K562 (cell line): ENCODE data around the gene NT5C2. TPM values are rescaled to one million over a fixed set of nuclear protein-coding genes. Genes with fewer than 3 reads are reported as not detected.

Source experiments
- ATAC-seq: fragments of 200-7000 bp; cut with Tn5 transposase; 3 replicates; pipeline ENCODE4 v1.9.1; 2020; ENCODE audit warnings: moderate library complexity
- BruUV-seq: library from RNA; stranded (reverse); fragments of 400-500 nt; replicated peaks from 2 replicates; lab custom pipeline; 2021; lab: Mats Ljungman, UMichigan
- CTCF ChIA-PET: fragments of 300-600 bp; formaldehyde crosslinking; extraction: SDS; loops from one replicate; lab custom pipeline; 2021; ENCODE audit warnings: low intra/inter-chr PET ratio; lab: Yijun Ruan, JAX
- POLR2A ChIA-PET: fragments of 300-600, 350-650 bp; sonication (Branson Sonifier 250); formaldehyde crosslinking; extraction: SDS; loops from one replicate; lab custom pipeline; 2021; ENCODE audit warnings: antibody characterized with exemption, inconsistent platforms; lab: Yijun Ruan, JAX
- DNase-seq, 4 experiments: peaks; one replicate each; pipeline versions ENCODE4 v3.0.0 to v3.0.0-alpha.2; 2011 to 2018; ENCODE audit warnings: low spot score in 3 of 4, mixed read lengths in 3 of 4; ENCODE audit errors: extremely low read depth in 1 of 4
- FAIRE-seq: peaks from 2 replicates; lab custom pipeline; 2011; peaks lifted over from hg19 to GRCh38; lab: Jason Lieb, UNC
- H2AFZ ChIP-seq: 2 replicates; pipeline ENCODE4 v1.6.0; 2011; ENCODE audit warnings: low read depth, low read length, control low read depth, inconsistent platforms
- H3K27ac ChIP-seq: fragments of 200-600 bp; 3 replicates; pipeline ENCODE4 v1.8.0; 2011; ENCODE audit warnings: low read depth, mild to moderate bottlenecking, control low read depth, inconsistent platforms, low read length, moderate library complexity, mixed read lengths; ENCODE audit errors: extremely low read depth
- H3K27me3 ChIP-seq, 2 experiments: fragments of 300-600 bp in 1 of 2; 2 replicates in 1 of 2; 3 replicates in 1 of 2; pipeline versions ENCODE4 v1.6.0 to v1.8.0; 2011; ENCODE audit warnings: inconsistent platforms in 2 of 2, low read length in 2 of 2, mild to moderate bottlenecking in 1 of 2, mixed read lengths in 1 of 2, moderate library complexity in 1 of 2; ENCODE audit not compliant: control insufficient read depth in 2 of 2, insufficient read depth in 2 of 2
- H3K36me3 ChIP-seq: fragments of 300-600 bp; 3 replicates; pipeline ENCODE4 v1.8.0; 2011; ENCODE audit warnings: mild to moderate bottlenecking, low read length, inconsistent platforms; ENCODE audit not compliant: control insufficient read depth, insufficient read depth
- H3K4me1 ChIP-seq, 2 experiments: fragments of 200-600 bp in 1 of 2; replicated peaks in 1 of 2; 2 replicates in 1 of 2; 3 replicates in 1 of 2; pipeline versions ENCODE4 v1.5.1 to v1.8.0; 2011; ENCODE audit warnings: inconsistent platforms in 2 of 2, low read length in 2 of 2, mild to moderate bottlenecking in 1 of 2, mixed read lengths in 1 of 2, moderate library complexity in 1 of 2; ENCODE audit not compliant: control insufficient read depth in 2 of 2, insufficient read depth in 2 of 2
- H3K4me2 ChIP-seq: 2 replicates; pipeline ENCODE4 v1.6.1; 2011; ENCODE audit warnings: low read length, control low read depth, inconsistent platforms, mixed read lengths; ENCODE audit not compliant: insufficient read depth
- H3K4me3 ChIP-seq: fragments of 200-600 bp; sonication (generic), shearing (Covaris generic); 2 replicates; pipeline ENCODE4 v1.5.1; 2016; ENCODE audit warnings: control low read depth, inconsistent platforms
- H3K79me2 ChIP-seq: fragments of 200-600 bp; 3 replicates; pipeline ENCODE4 v1.8.0; 2011; ENCODE audit warnings: low read length, inconsistent platforms; ENCODE audit not compliant: control insufficient read depth, insufficient read depth
- H3K9ac ChIP-seq, 2 experiments: 2 replicates each; pipeline versions ENCODE4 v1.6.0 to v1.6.1; 2011; ENCODE audit warnings: low read depth in 2 of 2, low read length in 2 of 2, control low read depth in 1 of 2, inconsistent platforms in 1 of 2, mild to moderate bottlenecking in 1 of 2, mixed read lengths in 1 of 2; ENCODE audit not compliant: insufficient read depth in 1 of 2
- H3K9me1 ChIP-seq: one replicate; pipeline ENCODE4 v1.6.0; 2011; ENCODE audit warnings: inconsistent platforms, mild to moderate bottlenecking, low read length, moderate library complexity; ENCODE audit not compliant: control insufficient read depth, insufficient read depth
- H3K9me3 ChIP-seq: replicated peaks from 2 replicates; pipeline ENCODE4 v1.5.1; 2011; ENCODE audit warnings: low read depth, low read length, inconsistent platforms; ENCODE audit not compliant: control insufficient read depth, insufficient read depth
- H4K20me1 ChIP-seq: replicated peaks from 2 replicates; pipeline ENCODE4 v1.6.1; 2011; ENCODE audit warnings: low read length, inconsistent platforms, mixed read lengths; ENCODE audit not compliant: control insufficient read depth, insufficient read depth
- ATF1 ChIP-seq, 2 experiments: fragments of 450-650 bp in 1 of 2; IDR thresholded peaks; 2 replicates each; pipeline ENCODE4 v1.6.1; 2016; ENCODE audit warnings: missing compliant biosample characterization in 1 of 2, missing genetic modification characterization in 1 of 2
- C11orf30 ChIP-seq: fragments of 450-650 bp; IDR thresholded peaks from 2 replicates; pipeline ENCODE4 v1.6.1; 2016; ENCODE audit warnings: low read depth, mild to moderate bottlenecking
- CTCF ChIP-seq, 3 experiments: IDR thresholded peaks in 2 of 3; conservative IDR thresholded peaks in 1 of 3; 2 replicates each; pipeline ENCODE4 v1.5.1; 2011 to 2012; ENCODE audit warnings: low read length in 3 of 3, mild to moderate bottlenecking in 3 of 3, control low read depth in 2 of 3, improper control_type of control experiment in 1 of 3, inconsistent platforms in 1 of 3, low read depth in 1 of 3, mixed read lengths in 1 of 3, moderate library complexity in 1 of 3; ENCODE audit not compliant: insufficient read depth in 2 of 3
- GTF2E2 ChIP-seq: fragments of 200-800 bp; sonication (Bioruptor generic); IDR thresholded peaks from 2 replicates; pipeline ENCODE4 v1.6.1; 2016; ENCODE audit warnings: missing genetic modification characterization, missing compliant biosample characterization
- HMGXB4 ChIP-seq: sonication (generic); formaldehyde crosslinking; IDR thresholded peaks from 2 replicates; pipeline ENCODE4 v1.8.1; 2023; ENCODE audit warnings: mild to moderate bottlenecking, missing genetic modification reagents
- HSF4 ChIP-seq: fragments of 250-450 bp; sonication (Bioruptor Pico); IDR thresholded peaks from 2 replicates; pipeline ENCODE4 v2.1.2; 2022; ENCODE audit warnings: mild to moderate bottlenecking, moderate library complexity, borderline replicate concordance
- KLF6 ChIP-seq: fragments of 250-450 bp; sonication (Bioruptor Pico); IDR thresholded peaks from 2 replicates; pipeline ENCODE4 v1.4.0; 2020; ENCODE audit warnings: mild to moderate bottlenecking, moderate library complexity, borderline replicate concordance
- MCM2 ChIP-seq: fragments of 450-650 bp; IDR thresholded peaks from 2 replicates; pipeline ENCODE4 v1.6.1; 2017; ENCODE audit warnings: low read depth, mild to moderate bottlenecking
- SETDB1 ChIP-seq: IDR thresholded peaks from one replicate; pipeline ENCODE4 v1.6.1; 2012; ENCODE audit warnings: low read length, control low read depth, inconsistent platforms
- SIRT6 ChIP-seq: IDR thresholded peaks from one replicate; pipeline ENCODE4 v1.6.1; 2012; ENCODE audit warnings: low read depth, mild to moderate bottlenecking, control low read depth, inconsistent platforms, low read length, moderate library complexity
- ZNF274 ChIP-seq: IDR thresholded peaks from 2 replicates; pipeline ENCODE4 v1.6.1; 2011; ENCODE audit warnings: low read depth, mild to moderate bottlenecking, low read length, moderate library complexity, borderline replicate concordance
- ZNF398 ChIP-seq: fragments of 250-450 bp; sonication (Bioruptor Pico); IDR thresholded peaks from 2 replicates; pipeline ENCODE4 v1.8.0; 2021; ENCODE audit warnings: moderate library complexity, mild to moderate bottlenecking, inconsistent platforms
- WGBS: fragments of 100-300 bp; shearing (Covaris generic); methylation state at CpG from one replicate; pipeline ENCODE4 v1.1.6; 2016; ENCODE audit warnings: low coverage, mixed read lengths; ENCODE audit not compliant: insufficient coverage; ENCODE audit errors: missing lambda C conversion rate; 5-methylcytosine and 5-hydroxymethylcytosine counted together
- in situ Hi-C: fragments of 300-500 bp; cut with MboI; formaldehyde crosslinking; loops from 4 replicates; pipeline ENCODE4 v1.15.0; 2018; ENCODE audit warnings: inconsistent platforms, mixed read lengths
- intact Hi-C: fragments of 100-400 bp; cut with micrococcal nuclease; formaldehyde crosslinking; loops from 2 replicates; pipeline ENCODE4 v1.14.2; 2022
- polyA plus RNA-seq, 8 experiments: library from polyadenylated mRNA; depleted of rRNA in 4 of 8; stranded (reverse) in 5 of 8; unstranded in 3 of 8; fragments of >200 nt; fragmentation: Nextera tagmentation in 2 of 8; fragmentation: Illumina TruSeq in 1 of 8; extraction: Ambion mirVana in 2 of 8; extraction: Trizol in 1 of 8; gene quantifications; 2 replicates each; pipeline versions ENCODE4 v1.2.1 to v1.2.3, GENCODE V29; 2011 to 2014; ENCODE audit warnings: inconsistent platforms in 1 of 8, missing spikeins in 1 of 8
- total RNA-seq, 7 experiments: library from RNA; depleted of rRNA in 6 of 7; stranded (reverse); fragments of >200 nt in 6 of 7; fragmentation: Illumina TruSeq in 2 of 7; extraction: Trizol in 2 of 7; gene quantifications; 2 replicates each; pipeline versions ENCODE4 v1.2.1 to v1.2.3, GENCODE V29; 2011 to 2021; ENCODE audit warnings: low replicate concordance in 1 of 7

Gene NT5C2
- total and polyA plus RNA-seq, 9 of the 15 experiments (the other 6 are each of a cell fraction or from before 2014, with no cell fraction given) = 11.3 to 45.2 (median 27.7) TPM

DNA sequence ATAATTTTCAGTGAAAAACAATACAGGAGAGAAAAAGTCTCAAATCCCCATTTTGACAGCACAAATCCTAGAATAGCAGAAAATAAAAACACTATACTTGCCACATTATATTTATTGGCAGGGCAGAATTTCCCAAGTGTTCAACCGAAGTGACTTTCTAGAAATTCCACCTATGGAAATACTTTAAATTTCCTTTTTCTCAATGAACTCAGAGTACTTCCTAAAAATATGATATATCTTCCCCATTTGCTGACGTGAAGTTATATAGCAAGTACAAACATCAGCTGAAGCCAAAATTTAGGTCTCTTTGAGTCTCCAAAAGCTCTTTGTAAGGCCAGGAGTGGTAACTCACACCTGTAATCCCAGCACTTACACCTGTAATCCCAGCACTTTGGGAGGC is 83.3 kb downstream of the NT5C2 start:
- H3K79me2 ChIP-seq = no peaks in the 10 kb centered on the region
- FAIRE-seq = no peak
- CTCF ChIA-PET = no interaction called here

DNA sequence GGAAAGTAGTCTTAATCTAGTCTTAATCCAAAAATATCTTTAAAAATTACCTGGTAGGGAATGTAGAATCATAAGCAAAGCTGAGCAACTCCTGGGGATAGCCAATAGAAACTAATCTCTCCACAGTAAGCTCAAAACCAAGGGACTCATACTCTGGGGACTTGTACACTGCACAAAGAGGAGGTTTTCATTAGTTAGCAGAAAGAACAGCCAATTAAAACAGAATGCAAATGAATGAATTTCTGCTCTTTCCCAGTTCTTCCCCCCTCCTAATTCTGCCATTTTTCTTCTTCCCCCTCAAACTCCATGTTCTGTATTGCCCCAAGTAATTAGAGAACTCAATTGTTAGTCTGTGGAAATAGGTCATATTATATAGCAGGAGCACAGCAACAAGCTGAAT is 86.5 kb downstream of the NT5C2 start:
- H2AFZ ChIP-seq = no peak overlapping the region
- ChIA-PET CTCF (no interaction called here), POLR2A (no interaction called here)
- no peaks in the 10 kb centered on the region for H4K20me1 ChIP-seq
- no peaks in the 10 kb centered on the region for H3K79me2 ChIP-seq
- no peak overlapping the region for H3K4me2 ChIP-seq
- ATAC-seq (no peak), FAIRE-seq (no peak), DNase-seq (no peak)
- intact Hi-C loops (no loop called here), in situ Hi-C loops (no loop called here)
- H3K27me3 ChIP-seq = no peaks in the 10 kb centered on the region
- H3K9ac ChIP-seq = no peak overlapping the region
- BruUV-seq = no TSS peak
- H3K9me1 ChIP-seq = no peaks in the 10 kb centered on the region
- H3K4me3 ChIP-seq = no peak overlapping the region
- no peaks in the 10 kb centered on the region for H3K9me3 ChIP-seq
- H3K36me3 ChIP-seq = peaks cover 17% of the 10 kb centered on the region; the same call in 1 of the 3 replicates
- no peaks in the 10 kb centered on the region for H3K4me1 ChIP-seq
- H3K27ac ChIP-seq = no peak overlapping the region
- TF ChIP-seq CTCF (IDR thresholded peaks at IDR 0.05 in 2 of 3, conservative IDR thresholded peaks at IDR 0.05 in 1 of 3; ENCODE audit: insufficient read depth in 2 of 3, low read depth in 1 of 3, low read length in 3 of 3) = no peak
- TF ChIP-seq C11orf30 = no peak
- TF ChIP-seq ZNF398 (CRISPR knock-in tag) = no peak
- TF ChIP-seq SETDB1 = no peak
- TF ChIP-seq HSF4 = no peak
- TF ChIP-seq GTF2E2 (tag) = no peak
- no peak for TF ChIP-seq KLF6 (CRISPR knock-in tag)
- no peak for TF ChIP-seq HMGXB4 (CRISPR knock-in tag)
- TF ChIP-seq SIRT6 = no peak
- no peak for TF ChIP-seq ZNF274

More for the DNA sequence above, 83.3 kb downstream of the NT5C2 start:
- POLR2A ChIA-PET = no interaction called here
- Histone ChIP-seq H4K20me1 (no peaks in the 10 kb centered on the region), H3K36me3 (peaks cover 7% of the 10 kb centered on the region; the same call in 1 of the 3 replicates), H3K4me2 (no peak overlapping the region), H2AFZ (no peak overlapping the region), H3K9ac (no peak overlapping the region), H3K9me1 (no peaks in the 10 kb centered on the region), H3K4me1 (no peaks in the 10 kb centered on the region), H3K27me3 (no peaks in the 10 kb centered on the region), H3K9me3 (no peaks in the 10 kb centered on the region), H3K27ac (no peak overlapping the region), H3K4me3 (no peak overlapping the region)
- no TSS peak for BruUV-seq
- no peak for TF ChIP-seq ATF1 (CRISPR knock-in tag; IDR thresholded peaks at IDR 0.05)
- TF ChIP-seq ATF1 (tag; IDR thresholded peaks at IDR 0.05) = no peak
- TF ChIP-seq MCM2 = no peak
- intact Hi-C loops (no loop called here), in situ Hi-C loops (no loop called here)
- WGBS = 85% methylated on average over 2 of the region's 2 CpGs
- ATAC-seq (no peak), DNase-seq (no peak)
